ACHN (cell line): ENCODE measurements around the gene STK38L.

Source experiments
- DNase-seq: peaks from one replicate; pipeline ENCODE4 v3.0.0-alpha.2; 2015
- in situ Hi-C: cut with HindIII; loops from 2 replicates; pipeline ENCODE4 v1.10.0; 2017; ENCODE audit warnings: low sequenced_read_pairs, low pct_ligation_motif_present, low pct_unique_long_range_greater_than_20kb

Gene STK38L

GRCh38 chr12:27270148-27270547 is 26.1 kb downstream of the STK38L start:
- DNase-seq, result no peak
- in situ Hi-C loops, result no loop called here

DNA sequence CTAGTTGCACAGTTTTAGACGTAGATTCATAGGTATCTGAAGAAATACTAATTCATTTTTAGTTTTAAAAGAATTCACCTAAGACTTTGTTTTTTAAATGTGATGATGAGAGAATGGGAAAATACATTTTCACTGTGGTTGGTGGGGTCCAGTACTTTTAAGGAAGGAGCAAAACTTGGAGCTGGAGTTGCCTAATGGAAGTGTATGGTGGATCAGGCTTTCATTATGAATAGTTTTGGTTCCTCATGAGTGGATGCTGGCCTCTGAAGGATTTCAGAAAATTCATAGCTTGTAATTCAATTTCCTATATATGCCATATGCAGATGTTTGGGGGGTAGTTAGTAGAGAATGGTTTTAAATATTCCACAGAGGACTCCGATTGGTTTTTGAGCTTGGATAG is 27.1 kb downstream of the STK38L start:
- in situ Hi-C loops, result no loop called here
- no peak for DNase-seq

DNA sequence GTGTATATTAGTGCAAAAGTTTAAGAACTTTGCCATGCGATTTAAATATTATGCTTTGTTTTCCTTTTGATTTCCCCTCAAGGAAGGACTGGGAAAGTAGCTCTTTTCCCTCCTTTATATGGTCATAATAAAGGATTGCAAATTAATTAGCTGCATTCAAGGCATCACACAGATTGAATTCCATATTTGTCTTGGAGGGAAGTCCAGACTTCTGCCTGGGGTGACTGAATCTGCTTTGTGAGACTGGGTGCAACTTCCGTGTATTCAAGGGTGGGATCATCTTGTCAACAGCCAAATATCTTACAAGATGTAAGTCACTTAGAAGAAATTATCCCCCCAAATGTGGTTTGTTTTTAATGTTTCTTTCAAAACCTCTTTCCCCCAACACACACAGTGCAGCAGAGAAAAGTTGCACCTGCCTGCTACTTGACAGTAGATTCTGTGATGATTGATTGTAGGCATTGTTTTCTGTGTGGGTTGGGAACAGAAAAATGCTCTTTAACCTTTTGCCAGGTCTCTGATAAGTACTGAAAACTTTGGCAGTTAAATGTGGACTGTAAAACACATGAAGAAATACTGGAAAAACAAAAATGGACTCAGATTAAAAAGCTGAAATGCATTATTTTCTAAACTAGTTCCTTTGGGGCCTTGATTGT is 28.4 kb downstream of the STK38L start:
- in situ Hi-C loops, result no loop called here
- DNase-seq, result no peak

- in situ Hi-C loops, result no loop called here
- no peak for DNase-seq
Observed at GRCh38 chr12:27273114-27273513, 29.0 kb downstream of the STK38L start.

- DNase-seq, result no peak
- in situ Hi-C loops, result no loop called here
Observed at GRCh38 chr12:27274706-27275105, 30.6 kb downstream of the STK38L start.

DNA sequence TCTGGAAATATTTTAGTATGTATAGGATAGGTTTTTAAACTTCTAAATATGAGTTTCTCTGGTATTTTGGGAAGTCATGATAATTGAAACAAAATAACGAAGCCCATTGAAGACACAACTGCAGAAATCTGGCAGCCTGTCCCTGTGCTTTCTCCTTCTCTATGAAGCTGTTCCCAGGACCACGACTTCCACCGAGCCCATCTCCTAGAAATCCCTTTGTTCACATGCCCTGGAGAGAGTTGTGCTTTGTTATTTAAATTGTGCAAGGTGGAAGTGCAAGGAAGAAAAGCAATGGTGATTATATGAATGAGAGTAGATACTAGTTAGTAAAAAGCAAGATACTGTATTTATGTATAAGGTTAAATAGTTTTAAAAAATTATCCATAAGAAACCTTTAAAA is 32.2 kb downstream of the STK38L start:
- no peak for DNase-seq
- in situ Hi-C loops, result no loop called here

GRCh38 chr12:27277846-27278260 is 33.8 kb downstream of the STK38L start:
- peak; percentile 21 for DNase-seq
- in situ Hi-C loops, result no loop called here

GRCh38 chr12:27279826-27280225 is 35.7 kb downstream of the STK38L start:
- in situ Hi-C loops, result no loop called here
- DNase-seq, result no peak

GRCh38 chr12:27280412-27280811 is 36.3 kb downstream of the STK38L start:
- in situ Hi-C loops, result no loop called here
- no peak for DNase-seq

DNA sequence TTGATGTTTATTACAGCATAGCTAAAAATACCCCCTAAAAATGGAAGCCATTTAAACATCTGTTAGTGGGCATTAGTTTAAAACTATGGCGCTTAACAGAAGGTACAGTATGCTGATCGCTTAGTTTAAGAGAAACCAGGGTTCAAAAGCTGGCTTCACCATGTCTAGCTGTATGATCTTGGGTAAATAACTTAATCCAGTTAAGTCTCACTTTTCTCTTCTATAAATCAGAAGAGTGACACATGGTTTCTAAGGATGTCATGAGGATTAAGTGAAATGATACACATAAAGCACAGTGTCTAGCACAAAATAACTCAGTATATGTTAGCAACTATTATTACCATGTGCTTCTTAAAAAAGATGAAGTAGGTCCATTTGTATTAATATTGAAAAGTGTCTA is 38.7 kb downstream of the STK38L start:
- in situ Hi-C loops, result no loop called here
- no peak for DNase-seq

GRCh38 chr12:27284021-27284420 is 39.9 kb downstream of the STK38L start:
- in situ Hi-C loops, result no loop called here

DNA sequence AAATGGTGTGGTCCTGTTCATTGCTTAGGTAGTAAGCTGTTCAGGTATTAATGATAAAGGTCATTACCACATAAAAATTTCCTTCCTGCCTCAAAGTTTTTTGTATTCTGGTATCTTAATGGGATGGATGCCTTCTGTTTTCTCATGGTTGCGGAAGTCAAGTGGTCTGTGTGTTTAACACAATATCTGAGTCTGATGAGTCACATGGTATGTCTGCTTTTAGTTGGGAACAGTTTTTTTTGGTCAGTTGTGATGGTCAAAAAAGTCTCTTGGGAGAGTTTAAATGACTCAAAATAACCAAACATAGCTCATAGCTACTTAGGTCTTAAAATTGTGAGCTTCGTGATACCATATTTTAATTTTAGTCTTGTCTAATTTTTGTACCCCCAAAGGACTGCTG is 40.7 kb downstream of the STK38L start:
- in situ Hi-C loops, result no loop called here
- no peak for DNase-seq

More at GRCh38 chr12:27284021-27284420, 39.9 kb downstream of the STK38L start:
- DNase-seq, result no peak

DNA sequence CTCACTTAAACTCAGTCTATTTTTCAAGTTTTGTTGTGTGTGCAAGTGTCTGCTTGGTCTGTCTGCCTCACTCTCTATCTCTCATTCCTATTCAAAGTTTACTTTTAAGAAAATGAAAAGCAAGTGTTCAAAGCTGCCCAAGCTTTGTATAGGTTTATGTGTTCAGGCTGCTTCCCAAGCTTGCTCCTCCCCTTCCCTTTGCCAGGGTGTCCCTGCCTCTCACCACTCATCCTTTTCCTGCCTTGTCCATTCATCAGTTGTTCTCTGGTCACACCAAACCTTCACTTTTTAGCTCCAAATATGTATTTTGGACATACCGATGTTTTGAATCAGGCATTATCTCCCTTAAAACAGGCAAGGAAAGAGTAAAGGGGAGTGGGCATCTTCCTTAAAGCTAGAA is 41.3 kb downstream of the STK38L start:
- DNase-seq, result no peak
- in situ Hi-C loops, result no loop called here

GRCh38 chr12:27289414-27289813 is 45.3 kb downstream of the STK38L start:
- in situ Hi-C loops, result no loop called here
- no peak for DNase-seq

DNA sequence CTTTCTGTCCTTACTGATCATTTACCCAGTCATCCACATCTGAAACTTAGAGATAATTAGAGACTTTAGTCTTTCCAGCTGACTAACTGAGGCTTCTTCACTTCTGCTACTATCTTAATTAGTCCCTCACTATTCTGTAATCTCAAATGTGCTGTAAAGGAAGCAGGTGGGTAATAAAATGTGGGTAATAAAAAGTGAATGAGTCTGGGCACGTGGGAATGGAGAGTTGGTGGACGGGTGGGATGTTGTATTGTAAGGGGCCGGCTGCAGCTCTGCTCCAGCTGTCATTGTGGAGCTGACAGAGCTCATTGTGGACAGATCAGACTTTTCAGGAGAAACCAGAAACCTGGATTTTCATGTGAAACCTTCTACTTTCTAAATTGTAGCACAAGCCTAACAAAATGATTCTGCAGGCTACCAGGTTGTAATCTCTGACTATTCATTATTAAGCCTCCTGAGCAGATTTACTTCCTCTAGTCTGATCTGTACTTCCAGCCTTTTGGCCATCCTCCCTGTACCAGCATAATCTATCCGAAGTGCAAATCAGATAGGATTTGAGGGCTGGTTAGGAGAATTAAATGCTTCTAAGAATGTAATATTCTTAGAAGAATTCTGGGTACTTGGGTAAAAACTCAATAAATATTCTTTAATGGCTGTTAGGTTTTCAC is 46.5 kb downstream of the STK38L start:
- in situ Hi-C loops, result no loop called here

DNA sequence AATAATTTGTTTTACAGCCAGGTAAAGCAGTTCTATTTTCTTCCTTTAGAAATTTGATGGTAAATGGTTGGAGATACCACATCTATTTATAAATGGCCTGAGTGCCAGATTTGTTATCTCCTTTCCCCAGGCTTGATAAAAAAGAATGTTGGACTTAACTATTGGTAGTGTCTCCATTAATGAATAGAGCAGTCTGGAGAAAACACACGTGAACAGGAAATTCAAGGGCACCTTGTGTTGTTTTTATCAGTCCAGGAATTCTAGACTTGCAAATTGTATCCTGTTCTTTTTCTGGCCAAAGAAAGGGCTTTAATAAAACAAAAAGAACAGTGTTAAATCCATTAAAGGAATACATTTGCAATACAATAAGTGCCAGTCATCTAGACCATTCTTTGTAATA is 47.8 kb downstream of the STK38L start:
- in situ Hi-C loops, result no loop called here
- no peak for DNase-seq

More for the DNA sequence above, 46.5 kb downstream of the STK38L start:
- DNase-seq, result no peak

GRCh38 chr12:27292718-27293117 is 48.6 kb downstream of the STK38L start:
- no peak for DNase-seq
- in situ Hi-C loops, result no loop called here

DNA sequence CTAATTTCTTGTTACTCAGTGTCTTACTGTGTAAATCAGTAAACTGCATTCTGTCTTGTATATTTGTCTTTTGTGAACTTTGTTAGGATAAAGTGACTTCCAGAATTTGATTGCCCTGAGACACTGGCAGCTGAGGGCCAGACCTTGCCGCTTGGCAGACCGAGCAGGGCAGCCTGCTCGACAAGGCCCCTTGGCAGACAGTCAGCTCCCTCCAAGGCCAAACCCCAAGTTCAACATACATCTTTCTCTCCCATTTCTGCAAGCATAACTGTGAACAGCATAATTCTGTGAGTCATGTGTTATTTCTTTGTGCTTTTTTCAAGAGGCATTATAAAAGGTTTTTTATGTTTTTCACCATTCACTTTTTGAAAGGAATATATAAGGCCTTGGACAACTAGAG is 49.4 kb downstream of the STK38L start:
- DNase-seq, result no peak
- in situ Hi-C loops, result no loop called here

- in situ Hi-C loops, result no loop called here
- no peak for DNase-seq
Observed at GRCh38 chr12:27296674-27297073, 52.6 kb downstream of the STK38L start.

DNA sequence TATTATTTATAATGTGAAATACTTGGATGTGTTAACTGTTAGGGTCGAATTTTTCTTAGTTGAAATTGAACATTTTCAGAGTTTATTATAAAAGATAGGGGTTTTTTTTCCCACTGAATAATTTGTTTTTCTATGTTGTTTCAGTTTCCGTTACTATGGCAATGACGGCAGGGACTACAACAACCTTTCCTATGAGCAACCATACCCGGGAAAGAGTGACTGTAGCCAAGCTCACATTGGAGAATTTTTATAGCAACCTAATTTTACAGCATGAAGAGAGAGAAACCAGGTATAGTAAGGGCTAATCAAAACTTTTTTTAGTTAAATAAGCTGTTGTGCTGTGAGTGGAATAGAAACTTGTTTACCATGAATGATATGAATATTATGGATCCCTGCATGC is 53.5 kb downstream of the STK38L start:
- no peak for DNase-seq
- in situ Hi-C loops, result no loop called here
